Ishikawa (cell line): Measurements from ENCODE around the gene SLFN14.

Experiments
- CEBPB ChIP-seq: IDR thresholded peaks from 2 replicates; pipeline ENCODE4 v1.6.1; 2012
- CREB1 ChIP-seq: IDR thresholded peaks from 2 replicates; pipeline ENCODE4 v1.6.1; 2012; ENCODE audit warnings: low read depth
- EGR1 ChIP-seq: IDR thresholded peaks from 2 replicates; pipeline ENCODE4 v1.6.1; 2012
- EP300 ChIP-seq: IDR thresholded peaks from 2 replicates; pipeline ENCODE4 v1.6.1; 2012; ENCODE audit warnings: borderline replicate concordance
- FOXM1 ChIP-seq: IDR thresholded peaks from 2 replicates; pipeline ENCODE4 v1.6.1; 2012; ENCODE audit warnings: low read depth, borderline replicate concordance
- MAX ChIP-seq: IDR thresholded peaks from 2 replicates; pipeline ENCODE4 v1.6.1; 2012
- NFIC ChIP-seq: IDR thresholded peaks from 2 replicates; pipeline ENCODE4 v1.6.1; 2012
- RAD21 ChIP-seq: IDR thresholded peaks from 2 replicates; pipeline ENCODE4 v1.6.1; 2012; ENCODE audit warnings: low read depth
- TAF1 ChIP-seq: IDR thresholded peaks from 2 replicates; pipeline ENCODE4 v1.6.1; 2012; ENCODE audit warnings: low read depth, mild to moderate bottlenecking
- TCF12 ChIP-seq: IDR thresholded peaks from 2 replicates; pipeline ENCODE4 v1.6.1; 2012; ENCODE audit warnings: low read depth
- YY1 ChIP-seq: IDR thresholded peaks from 2 replicates; pipeline ENCODE4 v1.6.1; 2012; ENCODE audit warnings: low read depth
- ZBTB7A ChIP-seq: IDR thresholded peaks from 2 replicates; pipeline ENCODE4 v1.6.1; 2012; ENCODE audit warnings: low read depth
- TF ChIP-seq, protein P1 (sequence below): IDR thresholded peaks from 2 replicates; pipeline ENCODE4 v1.6.1; 2012; ENCODE audit warnings: low read depth, mild to moderate bottlenecking

DNA sequence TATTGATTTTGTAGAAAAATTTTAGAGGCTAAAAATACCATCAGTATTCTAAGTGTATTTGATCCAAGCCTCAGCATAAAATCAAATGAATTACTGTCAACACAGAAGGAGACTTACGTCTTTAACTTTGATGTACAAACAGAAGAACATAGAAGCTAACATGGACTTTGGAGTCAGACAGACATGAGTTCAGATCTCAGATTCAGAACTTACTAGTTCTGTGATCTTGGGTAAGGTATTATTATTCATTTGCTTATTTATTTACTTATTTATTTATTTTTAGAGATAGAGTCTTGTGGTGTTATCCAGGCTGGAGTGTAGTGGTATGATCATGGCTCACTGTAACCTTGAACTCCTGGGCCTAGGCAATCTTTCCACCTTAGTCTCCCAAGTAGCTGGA lies 19.2 kb downstream of the SLFN14 start:
- TF ChIP-seq YY1 (no peak), ZBTB7A (no peak), FOXM1 (no peak), EP300 (no peak), CEBPB (no peak), TAF1 (no peak), CREB1 (no peak), EGR1 (no peak), MAX (no peak), TCF12 (no peak), NFIC (no peak), RAD21 (no peak)
- TF ChIP-seq, protein P1, sequence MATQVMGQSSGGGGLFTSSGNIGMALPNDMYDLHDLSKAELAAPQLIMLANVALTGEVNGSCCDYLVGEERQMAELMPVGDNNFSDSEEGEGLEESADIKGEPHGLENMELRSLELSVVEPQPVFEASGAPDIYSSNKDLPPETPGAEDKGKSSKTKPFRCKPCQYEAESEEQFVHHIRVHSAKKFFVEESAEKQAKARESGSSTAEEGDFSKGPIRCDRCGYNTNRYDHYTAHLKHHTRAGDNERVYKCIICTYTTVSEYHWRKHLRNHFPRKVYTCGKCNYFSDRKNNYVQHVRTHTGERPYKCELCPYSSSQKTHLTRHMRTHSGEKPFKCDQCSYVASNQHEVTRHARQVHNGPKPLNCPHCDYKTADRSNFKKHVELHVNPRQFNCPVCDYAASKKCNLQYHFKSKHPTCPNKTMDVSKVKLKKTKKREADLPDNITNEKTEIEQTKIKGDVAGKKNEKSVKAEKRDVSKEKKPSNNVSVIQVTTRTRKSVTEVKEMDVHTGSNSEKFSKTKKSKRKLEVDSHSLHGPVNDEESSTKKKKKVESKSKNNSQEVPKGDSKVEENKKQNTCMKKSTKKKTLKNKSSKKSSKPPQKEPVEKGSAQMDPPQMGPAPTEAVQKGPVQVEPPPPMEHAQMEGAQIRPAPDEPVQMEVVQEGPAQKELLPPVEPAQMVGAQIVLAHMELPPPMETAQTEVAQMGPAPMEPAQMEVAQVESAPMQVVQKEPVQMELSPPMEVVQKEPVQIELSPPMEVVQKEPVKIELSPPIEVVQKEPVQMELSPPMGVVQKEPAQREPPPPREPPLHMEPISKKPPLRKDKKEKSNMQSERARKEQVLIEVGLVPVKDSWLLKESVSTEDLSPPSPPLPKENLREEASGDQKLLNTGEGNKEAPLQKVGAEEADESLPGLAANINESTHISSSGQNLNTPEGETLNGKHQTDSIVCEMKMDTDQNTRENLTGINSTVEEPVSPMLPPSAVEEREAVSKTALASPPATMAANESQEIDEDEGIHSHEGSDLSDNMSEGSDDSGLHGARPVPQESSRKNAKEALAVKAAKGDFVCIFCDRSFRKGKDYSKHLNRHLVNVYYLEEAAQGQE: no peak
